ENCODE data around the gene TMEM117.

DNA sequence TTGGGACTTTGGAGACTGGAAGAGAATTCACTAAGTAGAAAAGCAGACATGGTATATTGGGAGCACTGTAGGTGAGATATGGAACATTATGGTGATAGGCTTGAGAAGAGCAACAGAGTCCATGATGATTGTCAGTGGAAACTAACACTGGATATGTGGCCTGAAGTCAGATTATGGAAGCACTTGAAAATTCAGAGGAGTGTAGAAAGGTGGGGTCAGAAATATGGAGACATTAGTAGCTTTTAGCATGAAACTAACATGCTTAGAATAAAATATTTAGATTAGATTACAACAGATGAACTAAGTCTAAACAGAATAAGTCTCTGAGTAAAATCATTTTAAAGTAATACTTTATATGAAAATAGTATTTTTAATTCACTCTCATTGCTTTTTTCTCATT is 499.1 kb downstream of the TMEM117 start:
- no peak for TF ChIP-seq GABPA (IDR thresholded peaks at IDR 0.05; ENCODE audit: low read depth)
- TF ChIP-seq, protein P1, sequence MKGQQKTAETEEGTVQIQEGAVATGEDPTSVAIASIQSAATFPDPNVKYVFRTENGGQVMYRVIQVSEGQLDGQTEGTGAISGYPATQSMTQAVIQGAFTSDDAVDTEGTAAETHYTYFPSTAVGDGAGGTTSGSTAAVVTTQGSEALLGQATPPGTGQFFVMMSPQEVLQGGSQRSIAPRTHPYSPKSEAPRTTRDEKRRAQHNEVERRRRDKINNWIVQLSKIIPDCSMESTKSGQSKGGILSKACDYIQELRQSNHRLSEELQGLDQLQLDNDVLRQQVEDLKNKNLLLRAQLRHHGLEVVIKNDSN (IDR thresholded peaks at IDR 0.05; ENCODE audit: borderline replicate concordance, extremely low read length, insufficient read depth, low read depth, low read length) = no peak
- no peak for TF ChIP-seq CTCF (IDR thresholded peaks at IDR 0.05 in 2 of 3, conservative IDR thresholded peaks at IDR 0.05 in 1 of 3; ENCODE audit: control insufficient read depth in 2 of 3, extremely low read depth in 1 of 3, insufficient read depth in 1 of 3, low read depth in 3 of 3, low read length in 3 of 3)
- TF ChIP-seq SMC3 (IDR thresholded peaks at IDR 0.05; ENCODE audit: borderline replicate concordance, low read length) = no peak
- TF ChIP-seq POLR2AphosphoS2 (IDR thresholded peaks at IDR 0.05; ENCODE audit: low read depth, low read length) = no peak
- no peak for TF ChIP-seq CUX1 (IDR thresholded peaks at IDR 0.05; ENCODE audit: insufficient replicate concordance, low read depth, low read length)
